Activated gamma-delta T cell treated with anti-CD3 and anti-CD28 coated beads, Interleukin-2, amount 50 U/mL, for 16 hours (primary cell): ENCODE results near the gene MYO9A.

Experiments used
- DNase-seq: peaks from one replicate; pipeline ENCODE4 v3.0.0-alpha.2; 2020; ENCODE audit warnings: low read depth

MYO9A gene

DNA sequence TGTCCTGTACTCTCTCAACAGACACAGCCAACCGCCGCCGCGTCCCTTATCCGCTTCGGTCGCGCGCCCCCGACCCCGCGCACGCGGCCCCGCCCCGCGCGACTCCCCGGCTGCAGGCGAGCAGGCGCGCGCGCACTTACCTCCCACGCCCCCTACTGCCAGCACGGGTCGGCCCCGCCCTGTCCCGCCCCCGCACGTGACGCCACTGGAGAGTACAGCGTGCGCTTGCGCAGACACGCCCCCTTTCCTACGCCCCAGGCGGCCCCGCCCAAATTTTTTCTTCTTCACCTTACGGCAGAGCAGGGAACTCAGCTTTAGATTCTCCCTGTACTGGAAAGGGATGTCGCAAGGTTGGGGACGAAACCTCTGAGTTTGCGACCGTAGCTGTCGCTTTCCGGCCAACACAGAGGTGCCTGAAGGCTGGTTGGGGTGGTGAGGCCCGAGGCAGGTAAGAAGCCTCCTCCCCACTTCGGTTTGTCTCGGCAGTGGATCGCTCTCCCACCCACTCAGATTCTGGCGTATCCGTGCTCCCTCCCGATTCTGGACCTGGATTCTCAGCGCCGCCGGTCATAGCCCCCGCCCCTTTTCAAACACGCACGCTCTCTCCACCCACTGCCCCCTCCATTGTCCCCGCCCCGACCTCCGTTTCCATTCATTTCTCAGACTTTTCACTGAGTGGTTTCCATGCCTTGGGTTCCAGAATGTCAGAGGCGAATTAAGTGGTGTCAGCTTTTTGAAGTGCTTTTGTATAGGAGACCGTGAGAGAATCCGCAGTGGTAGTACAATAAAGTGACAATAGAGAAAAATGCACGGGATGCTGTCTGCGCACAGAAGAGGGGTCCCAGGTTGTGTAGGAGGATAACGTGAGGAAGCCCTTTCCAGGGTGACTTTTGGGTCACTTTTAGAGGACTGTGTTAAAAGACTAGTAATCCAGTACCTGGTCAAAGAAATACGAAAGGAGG lies at the start of gene MYO9A, which contains the start of gene SENP8:
Gene MYO9A, minus strand, starts transcription at position 134 of the 962 bp plus-strand sequence. CDS start 71,587 bp downstream, outside the sequence.
Gene SENP8, plus strand, starts transcription at position 387 of the 962 bp plus-strand sequence. CDS start 21,221 bp downstream, outside the sequence.
- DNase-seq, result peak; percentile 99

GRCh38 chr15:72167445-72167844 lies 49.5 kb upstream of the MYO9A start:
- DNase-seq, result no peak

GRCh38 chr15:72166716-72167417 lies 48.9 kb upstream of the MYO9A start:
- no peak for DNase-seq

GRCh38 chr15:72163719-72164118 lies 45.8 kb upstream of the MYO9A start:
- no peak for DNase-seq

DNA sequence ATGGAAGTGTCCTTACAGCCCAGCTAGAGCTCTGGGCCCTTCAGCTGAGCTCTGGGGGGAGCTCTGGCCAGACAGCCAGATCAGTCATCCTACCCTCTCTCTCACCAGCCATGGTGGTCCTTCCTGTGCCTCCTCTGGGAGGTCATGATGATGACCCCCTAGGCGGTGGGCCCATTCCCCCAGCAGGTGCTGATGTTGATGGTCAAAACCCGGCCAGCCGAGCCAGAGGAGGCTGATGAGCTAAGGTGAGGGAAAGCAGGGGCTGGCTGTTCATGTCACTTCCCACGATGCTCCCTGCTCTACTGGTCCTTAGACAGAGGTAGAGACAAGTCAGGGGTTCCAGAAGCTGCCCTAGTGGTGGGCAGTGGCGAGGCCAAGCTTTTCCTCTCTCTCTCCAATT lies 44.6 kb upstream of the MYO9A start:
- no peak for DNase-seq

DNA sequence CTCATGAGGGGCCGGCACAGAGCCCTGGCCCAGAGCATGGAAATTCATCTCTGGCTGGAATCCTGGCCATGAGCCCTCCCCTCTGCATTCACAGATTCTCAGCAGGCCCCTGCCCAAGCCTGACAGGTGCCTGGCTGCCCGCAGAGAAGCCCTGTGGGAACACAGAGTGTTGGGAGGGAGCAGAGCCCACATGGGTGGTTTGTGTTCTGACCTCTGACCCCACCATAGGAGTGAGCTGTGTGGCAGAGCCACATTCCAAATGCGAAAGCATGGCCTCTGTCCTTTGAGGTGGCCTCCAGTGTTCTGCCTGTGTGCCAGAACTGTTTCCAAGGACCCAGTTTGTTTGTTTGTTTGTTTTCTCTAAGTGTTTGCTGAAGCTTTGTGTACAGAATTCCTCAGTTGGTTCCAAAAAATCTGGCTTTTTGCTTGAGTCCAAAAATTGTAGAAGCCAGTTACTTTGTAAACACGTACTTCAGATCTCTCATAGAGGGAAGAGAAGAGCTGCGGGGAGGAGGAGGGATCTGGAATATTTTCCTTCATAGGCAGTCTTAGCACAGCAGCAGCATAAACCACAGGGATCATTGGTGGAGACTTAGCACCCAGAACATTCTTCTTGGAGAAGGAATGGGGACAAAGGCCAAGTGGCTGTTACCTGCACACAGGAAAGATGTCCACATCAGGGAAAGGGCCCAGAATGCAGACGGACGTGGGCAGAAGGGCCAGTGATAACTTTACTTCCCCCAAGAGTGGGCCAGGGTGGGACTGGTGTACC lies 43.6 kb upstream of the MYO9A start:
- no peak for DNase-seq

GRCh38 chr15:72160696-72161245 lies 42.8 kb upstream of the MYO9A start:
- no peak for DNase-seq

DNA sequence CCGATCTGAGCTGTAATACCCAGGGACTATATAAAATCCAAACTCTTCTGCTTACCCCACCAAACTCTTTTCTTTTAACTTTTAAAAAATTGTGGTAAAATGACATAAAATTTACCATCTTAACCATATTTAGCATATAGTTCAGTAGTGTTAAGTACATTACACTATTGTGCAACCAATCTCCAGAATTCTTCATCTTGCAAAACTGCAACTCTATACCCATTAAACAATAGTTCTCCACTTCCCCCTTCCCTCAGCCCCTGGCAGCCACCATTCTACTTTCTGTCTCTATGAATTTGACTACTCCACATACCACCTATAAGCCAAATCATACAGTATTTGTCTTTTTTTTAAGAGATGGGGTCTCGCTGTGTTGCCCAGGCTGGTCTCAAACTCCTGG lies 39.0 kb upstream of the MYO9A start:
- no peak for DNase-seq

DNA sequence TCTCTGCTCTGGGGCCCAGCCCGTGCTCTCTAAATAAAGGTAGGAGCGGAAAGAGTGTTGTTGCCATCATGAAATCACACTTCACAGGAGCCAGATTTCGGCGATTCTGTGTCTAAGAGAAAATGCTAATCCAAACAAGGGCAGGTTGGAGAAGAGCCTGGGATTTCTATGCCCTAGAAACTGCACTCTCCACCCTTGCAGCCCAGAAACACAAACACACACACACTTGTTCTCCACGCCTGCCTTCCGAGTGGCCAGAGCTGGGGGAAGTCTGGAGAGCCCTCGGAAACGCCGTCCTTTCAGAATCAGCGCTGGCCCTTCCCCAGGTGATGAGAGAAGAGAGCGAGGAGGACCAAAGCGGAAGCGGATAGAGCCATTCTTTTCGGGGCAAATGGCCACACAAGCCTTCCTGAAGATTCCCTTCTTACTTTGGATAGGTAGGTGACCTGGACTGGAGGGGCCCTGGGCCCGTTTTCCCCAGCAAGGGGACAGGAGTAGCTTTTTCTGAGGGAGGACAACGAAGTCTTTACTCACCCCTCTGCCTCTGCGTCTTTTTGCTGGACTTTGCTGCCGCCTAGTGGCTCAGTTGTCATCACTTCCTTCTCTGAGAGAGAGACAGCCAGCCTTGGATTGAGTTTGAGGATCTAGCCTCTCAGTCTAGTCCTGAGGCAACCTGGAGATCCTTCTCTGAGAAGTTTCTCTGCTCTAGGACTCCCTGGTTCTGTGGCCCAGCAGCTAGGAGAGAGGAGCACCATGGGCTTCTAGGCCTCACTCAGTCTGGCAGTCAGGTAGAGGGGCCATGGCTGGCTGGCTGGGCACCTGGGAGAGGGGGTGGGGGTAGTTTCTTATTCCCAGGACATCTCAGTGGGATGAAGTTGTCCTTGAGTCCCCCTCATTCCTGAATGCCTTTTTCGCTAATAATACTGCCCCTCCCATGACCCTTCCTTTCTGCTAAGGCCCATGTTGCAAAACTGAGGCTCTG lies 38.0 kb upstream of the MYO9A start:
- DNase-seq, result peak; percentile 69

GRCh38 chr15:72155003-72155621 lies 37.2 kb upstream of the MYO9A start:
- DNase-seq, result no peak

DNA sequence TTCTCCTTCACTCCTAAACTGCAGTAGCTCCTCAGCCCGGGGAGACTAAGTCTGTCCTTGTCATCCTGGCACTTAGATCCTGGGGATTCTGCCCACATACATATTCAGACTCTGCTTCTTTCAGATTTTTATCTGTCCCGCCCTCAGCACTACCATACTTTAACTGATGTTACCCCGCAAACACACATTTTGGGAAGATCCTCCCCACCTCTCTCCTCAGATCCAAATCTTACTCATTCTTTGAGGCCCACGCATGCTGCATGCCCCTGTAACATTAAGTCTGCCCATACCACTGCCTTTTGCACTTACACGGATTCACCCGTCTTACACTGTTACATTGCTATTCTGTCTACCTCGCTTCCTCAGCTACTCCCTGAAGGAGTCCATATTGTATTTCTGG lies 36.4 kb upstream of the MYO9A start:
- no peak for DNase-seq

- no peak for DNase-seq
Observed at GRCh38 chr15:72153269-72154000, 35.5 kb upstream of the MYO9A start.

- DNase-seq, result no peak
Observed at GRCh38 chr15:72147418-72147817, 29.5 kb upstream of the MYO9A start.

DNA sequence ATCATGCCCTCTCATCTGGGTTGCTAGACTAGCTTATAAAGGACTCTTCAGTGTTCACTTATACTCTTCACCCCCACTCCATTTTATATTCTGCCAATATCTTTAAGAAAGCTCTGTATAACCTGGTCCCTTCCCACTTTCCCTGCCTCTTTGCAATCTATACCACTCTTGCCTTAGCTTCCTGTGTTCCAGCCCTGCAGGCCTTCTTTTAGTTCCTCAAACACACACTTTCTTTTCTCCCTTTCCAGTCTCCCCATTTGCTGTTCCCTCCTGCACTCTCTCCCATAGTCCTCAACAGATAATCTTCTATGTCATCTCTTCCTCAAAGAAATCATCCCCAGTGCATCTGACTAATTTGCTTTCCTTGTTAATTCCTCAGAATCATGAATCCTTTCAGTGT lies 29.0 kb upstream of the MYO9A start:
- no peak for DNase-seq

DNA sequence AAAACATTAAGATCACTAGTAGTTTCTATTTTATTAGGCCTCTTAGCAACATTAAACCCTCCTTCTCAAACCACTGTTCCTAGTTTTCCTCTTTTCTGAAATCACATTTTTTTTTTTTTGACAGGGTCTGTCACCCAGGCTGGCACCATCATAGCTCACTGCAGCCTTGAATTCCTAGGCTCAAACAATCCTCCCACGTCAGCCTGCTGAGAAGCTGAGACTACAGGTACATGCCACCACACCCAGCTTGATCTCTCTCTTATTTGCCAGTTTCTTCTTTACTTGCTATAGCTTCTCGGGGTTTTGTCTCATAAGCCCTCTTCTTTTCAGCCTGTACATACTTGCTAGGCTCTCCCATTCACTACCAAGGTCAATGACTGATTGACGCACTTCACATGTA lies 28.3 kb upstream of the MYO9A start:
- no peak for DNase-seq

DNA sequence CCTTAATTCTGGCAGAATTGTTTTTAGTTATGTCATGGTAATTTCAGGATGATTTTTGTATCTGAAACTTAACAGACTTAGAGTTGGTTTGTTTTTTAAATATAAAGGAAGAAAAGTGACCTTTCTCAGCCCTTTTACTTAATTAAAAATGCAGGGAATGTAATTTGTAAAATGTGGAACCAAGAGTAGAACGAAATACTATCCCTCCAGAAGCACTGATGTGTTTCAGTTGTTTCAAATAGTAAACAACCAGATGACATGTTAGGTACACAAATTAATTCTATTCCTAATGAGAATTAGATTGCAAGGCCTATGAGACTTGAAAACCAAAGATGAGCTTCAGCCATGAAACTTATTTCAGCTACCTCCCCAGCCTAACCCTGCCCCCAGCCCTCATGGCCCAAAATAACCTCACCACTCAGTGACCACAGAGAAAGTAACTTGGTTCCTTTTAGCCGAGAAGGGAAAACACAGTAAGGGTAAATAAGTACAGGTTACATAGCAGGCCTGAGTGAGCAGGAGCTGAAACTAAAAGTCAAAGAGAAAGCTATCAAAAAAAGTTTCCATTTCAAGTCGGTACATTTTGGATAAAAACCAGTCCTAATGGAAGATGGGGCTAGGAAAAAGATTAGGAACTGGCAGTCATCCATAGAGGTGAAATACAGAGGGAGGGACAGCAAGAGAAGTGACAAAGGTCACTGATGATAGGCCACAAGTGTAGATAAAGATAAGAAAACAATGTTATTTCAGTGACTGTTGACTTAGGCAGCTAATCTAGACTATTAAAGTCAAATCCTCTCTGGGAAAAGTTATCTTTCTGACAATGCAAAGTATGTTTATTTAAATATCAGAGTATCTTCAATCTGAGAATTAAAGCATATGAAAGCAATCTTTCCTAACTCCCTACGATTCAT lies 23.5 kb upstream of the MYO9A start:
- DNase-seq, result no peak

DNA sequence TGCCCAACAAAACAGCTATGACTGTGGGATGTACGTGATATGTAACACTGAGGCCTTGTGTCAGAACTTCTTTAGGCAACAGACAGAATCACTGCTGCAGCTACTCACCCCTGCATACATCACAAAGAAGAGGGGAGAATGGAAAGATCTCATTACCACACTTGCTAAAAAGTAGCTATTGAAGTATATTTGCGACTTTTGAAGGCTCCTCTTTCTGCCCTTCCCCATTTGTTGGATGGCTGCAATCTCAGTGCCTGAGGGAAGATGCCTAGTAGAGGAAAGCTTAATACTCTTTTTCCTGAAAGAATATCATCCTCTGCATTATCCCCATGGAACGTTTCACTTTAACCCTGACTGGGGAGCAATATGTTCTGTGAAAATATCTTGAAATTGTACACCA lies 22.1 kb upstream of the MYO9A start:
- no peak for DNase-seq

GRCh38 chr15:72139667-72140066 lies 21.7 kb upstream of the MYO9A start:
- DNase-seq, result no peak
